ENCODE data around the gene MTA1.

DNA sequence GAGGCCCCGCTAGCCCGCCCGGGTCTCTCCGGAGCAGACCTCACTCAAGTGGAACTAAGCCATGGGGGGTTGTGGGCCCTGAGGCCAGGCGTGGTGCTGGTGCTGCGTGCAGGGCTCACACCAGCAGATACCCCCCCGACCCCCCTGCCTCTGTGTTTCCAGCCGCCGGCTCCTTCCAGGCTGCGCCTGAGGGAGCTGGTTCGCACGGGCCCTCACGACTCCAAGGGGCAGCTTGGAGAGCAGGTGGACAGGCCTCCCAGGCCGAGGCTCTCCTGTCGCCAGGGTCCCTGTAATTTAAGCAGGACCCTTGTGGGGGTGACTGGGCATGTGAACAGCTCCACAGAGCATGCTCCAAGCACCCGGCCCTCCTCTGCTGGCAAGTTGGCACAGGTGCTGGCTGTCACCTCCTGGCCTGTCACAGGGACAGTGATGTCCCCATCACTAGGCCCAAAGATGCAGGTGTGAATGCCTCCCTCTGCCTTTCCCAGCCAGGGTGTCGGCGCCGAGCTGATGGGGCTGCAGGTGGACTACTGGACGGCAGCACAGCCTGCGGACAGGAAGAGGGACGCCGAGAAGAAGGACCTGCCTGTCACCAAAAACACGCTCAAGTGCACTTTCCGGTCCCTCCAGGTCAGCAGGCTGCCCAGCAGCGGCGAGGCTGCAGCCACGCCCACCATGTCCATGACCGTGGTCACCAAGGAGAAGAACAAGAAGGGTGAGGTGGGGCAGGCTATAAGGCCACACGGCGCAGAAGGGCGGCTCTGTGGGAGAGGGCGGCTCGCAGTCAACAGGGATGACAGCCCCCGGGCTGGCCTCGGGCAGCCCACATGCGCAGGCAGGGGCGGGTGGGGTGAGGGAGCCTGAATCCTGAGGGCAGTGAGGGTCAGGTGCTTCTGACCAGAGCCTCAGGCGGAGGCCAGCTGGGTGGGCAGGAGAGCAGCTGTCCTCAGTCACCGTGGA lies 27.2 kb upstream of the MTA1 start:
- TF ChIP-seq POLR2A (IDR thresholded peaks at IDR 0.05; ENCODE audit: low read length): no peak
- no peak for TF ChIP-seq GATA1 (IDR thresholded peaks at IDR 0.05; ENCODE audit: low read depth, low read length)
